ENCODE measurements around the gene UBR2. TPM values are rescaled to one million over a fixed set of nuclear protein-coding genes. Genes with fewer than 3 reads are reported as not detected.

Gene UBR2
- total and polyA plus RNA-seq, 2 donors (not counting 3 experiments of a cell fraction or from before 2014, with no cell fraction given): 8.0 to 22.3 TPM

DNA sequence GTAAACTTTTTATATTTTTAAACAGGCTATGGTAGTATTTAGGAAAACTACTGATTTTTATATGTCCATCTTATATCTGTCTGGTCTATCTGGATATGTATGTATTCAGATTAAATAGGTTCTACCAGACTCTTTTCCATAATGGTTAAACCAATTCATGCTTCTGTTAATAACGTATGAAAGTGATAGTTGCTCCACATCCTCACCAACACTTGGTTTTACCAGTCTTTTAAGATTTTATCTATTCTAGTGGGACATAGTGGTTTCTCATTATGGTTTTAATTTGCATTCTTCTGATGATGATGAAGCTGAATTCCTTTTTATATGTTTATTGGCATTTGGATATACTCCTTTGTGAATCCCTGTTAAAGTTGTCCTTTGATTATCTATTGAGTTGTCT, 56.1 kb downstream of the UBR2 start:
- POLR2A ChIA-PET: no interaction called here
- no peaks in the 10 kb centered on the region for H3K4me1 ChIP-seq (ENCODE audit: control insufficient read depth, extremely low read depth, insufficient read depth, low read length)
- BruUV-seq (replicated peaks): no TSS peak
- H3K9me1 ChIP-seq (replicated peaks; ENCODE audit: control insufficient read depth, extremely low read depth, insufficient read depth, low read length): no peaks in the 10 kb centered on the region
- no peak for TF ChIP-seq POLR2AphosphoS5 (IDR thresholded peaks at IDR 0.05; ENCODE audit: insufficient read depth, low read depth, low read length)
- TF ChIP-seq POLR2A (IDR thresholded peaks at IDR 0.05; ENCODE audit: low read depth, low read length): no peak
- TF ChIP-seq MYC (IDR thresholded peaks at IDR 0.05; ENCODE audit: low read depth, low read length): no peak
- TF ChIP-seq FOS (IDR thresholded peaks at IDR 0.05; ENCODE audit: borderline replicate concordance, insufficient read depth, low read length): no peak
- TF ChIP-seq JUN (IDR thresholded peaks at IDR 0.05; ENCODE audit: borderline replicate concordance, insufficient read depth, insufficient read length, low read depth): no peak
- TF ChIP-seq GATA2 (IDR thresholded peaks at IDR 0.05; ENCODE audit: insufficient read depth, insufficient read length, low read depth, low read length): no peak
- TF ChIP-seq, protein P1, sequence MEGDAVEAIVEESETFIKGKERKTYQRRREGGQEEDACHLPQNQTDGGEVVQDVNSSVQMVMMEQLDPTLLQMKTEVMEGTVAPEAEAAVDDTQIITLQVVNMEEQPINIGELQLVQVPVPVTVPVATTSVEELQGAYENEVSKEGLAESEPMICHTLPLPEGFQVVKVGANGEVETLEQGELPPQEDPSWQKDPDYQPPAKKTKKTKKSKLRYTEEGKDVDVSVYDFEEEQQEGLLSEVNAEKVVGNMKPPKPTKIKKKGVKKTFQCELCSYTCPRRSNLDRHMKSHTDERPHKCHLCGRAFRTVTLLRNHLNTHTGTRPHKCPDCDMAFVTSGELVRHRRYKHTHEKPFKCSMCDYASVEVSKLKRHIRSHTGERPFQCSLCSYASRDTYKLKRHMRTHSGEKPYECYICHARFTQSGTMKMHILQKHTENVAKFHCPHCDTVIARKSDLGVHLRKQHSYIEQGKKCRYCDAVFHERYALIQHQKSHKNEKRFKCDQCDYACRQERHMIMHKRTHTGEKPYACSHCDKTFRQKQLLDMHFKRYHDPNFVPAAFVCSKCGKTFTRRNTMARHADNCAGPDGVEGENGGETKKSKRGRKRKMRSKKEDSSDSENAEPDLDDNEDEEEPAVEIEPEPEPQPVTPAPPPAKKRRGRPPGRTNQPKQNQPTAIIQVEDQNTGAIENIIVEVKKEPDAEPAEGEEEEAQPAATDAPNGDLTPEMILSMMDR (IDR thresholded peaks at IDR 0.05; ENCODE audit: extremely low read depth in 1 of 2, insufficient read depth in 1 of 2, low read depth in 1 of 2, low read length in 2 of 2): no peak
- TF ChIP-seq EZH2 (IDR thresholded peaks at IDR 0.05; ENCODE audit: borderline replicate concordance, low read depth, low read length, severe bottlenecking): no peak
- TF ChIP-seq, protein P2, sequence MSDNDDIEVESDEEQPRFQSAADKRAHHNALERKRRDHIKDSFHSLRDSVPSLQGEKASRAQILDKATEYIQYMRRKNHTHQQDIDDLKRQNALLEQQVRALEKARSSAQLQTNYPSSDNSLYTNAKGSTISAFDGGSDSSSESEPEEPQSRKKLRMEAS (IDR thresholded peaks at IDR 0.05; ENCODE audit: insufficient read depth, insufficient read length): no peak
- no peak for DNase-seq (ENCODE audit: low read depth, low spot score)
- H3K27me3 ChIP-seq (ENCODE audit: control insufficient read depth in 2 of 2, insufficient read depth in 2 of 2, low read length in 2 of 2): no peaks in the 10 kb centered on the region
- H4K20me1 ChIP-seq (replicated peaks; ENCODE audit: control insufficient read depth, extremely low read depth, insufficient read depth, low read length): no peaks in the 10 kb centered on the region
- no peak overlapping the region for H3K4me2 ChIP-seq (ENCODE audit: insufficient read depth, low read length)
- no peaks in the 10 kb centered on the region for H3K79me2 ChIP-seq (ENCODE audit: control insufficient read depth, insufficient read depth, low read length)
- dilution Hi-C loops (cut with MboI; ENCODE audit: extremely low pct_ligation_motif_present, low sequenced_read_pairs) (no loop called here), intact Hi-C loops (cut with micrococcal nuclease) (no loop called here)
- no peaks in the 10 kb centered on the region for H3K9me3 ChIP-seq (replicated peaks; ENCODE audit: control insufficient read depth, insufficient read depth, low read length)
- H2AFZ ChIP-seq (ENCODE audit: low read depth, low read length): no peak overlapping the region
- peak; percentile 4 for FAIRE-seq
- H3K27ac ChIP-seq (ENCODE audit: insufficient read depth, low read depth, low read length): no peak overlapping the region
- CTCF ChIA-PET: interaction anchor here (1.0 to 1.7 kb wide), 3 partner anchors 15 to 72 kb away, joined by 3 to 4 read pairs (median 3); no protein-coding TSS in a partner anchor
- no peak overlapping the region for H3K4me3 ChIP-seq (replicated peaks in 1 of 3; ENCODE audit: insufficient read depth in 1 of 3, low read depth in 1 of 3, low read length in 3 of 3)
- H3K9ac ChIP-seq (replicated peaks; ENCODE audit: extremely low read depth, insufficient read depth, low read length): no peak overlapping the region
- peaks cover 9 to 14% of the 10 kb centered on the region in 2 experiments for H3K36me3 ChIP-seq (ENCODE audit: control insufficient read depth in 2 of 2, extremely low read depth in 1 of 2, insufficient read depth in 2 of 2, low read length in 2 of 2)

Data from endothelial cell of umbilical vein (primary cell).